Inflammatory macrophage treated with lipopolysaccharide for 1 hour (primary cell): ENCODE results near the gene GNB1.
"Not testable (repeated sequence)": the region's sequence is repeated elsewhere in the genome, so short reads cannot be mapped to it uniquely, and the experiment has no call there.

Experiments
- DNase-seq, 2 donors: peaks; one replicate each; pipeline ENCODE4 v3.0.0-alpha.2; 2020 to 2022

Gene GNB1

GRCh38 chr1:1890506-1891348 is at the start of gene GNB1:
TSS of gene GNB1 (minus strand) at chr1:1891087. CDS start at chr1:1825453, 65,634 bp downstream.
- peak; percentile 80 to 92 for DNase-seq

GRCh38 chr1:1940123-1940425 is 49.2 kb upstream of the GNB1 start:
- DNase-seq, result no peak

- DNase-seq, result no peak
Measured at GRCh38 chr1:1939296-1940122, 48.6 kb upstream of the GNB1 start.

GRCh38 chr1:1938613-1939295 is 47.9 kb upstream of the GNB1 start:
- DNase-seq, result no peak

- no peak for DNase-seq
Measured at GRCh38 chr1:1938276-1938573, 47.3 kb upstream of the GNB1 start.

- no peak for DNase-seq
Measured at GRCh38 chr1:1937549-1938275, 46.8 kb upstream of the GNB1 start.

GRCh38 chr1:1937061-1937460 is 46.2 kb upstream of the GNB1 start:
- DNase-seq, result no peak

- not testable (repeated sequence) for DNase-seq
Measured at GRCh38 chr1:1934848-1935247, 44.0 kb upstream of the GNB1 start.

- DNase-seq, result no peak
Measured at GRCh38 chr1:1929639-1930545, 39.0 kb upstream of the GNB1 start.

- DNase-seq, result no peak
Measured at GRCh38 chr1:1929102-1929638, 38.3 kb upstream of the GNB1 start.

- no peak for DNase-seq
Measured at GRCh38 chr1:1928231-1929101, 37.6 kb upstream of the GNB1 start.

GRCh38 chr1:1927751-1928150 is 36.9 kb upstream of the GNB1 start:
- DNase-seq, result no peak

- no peak for DNase-seq
Measured at GRCh38 chr1:1926886-1927660, 36.2 kb upstream of the GNB1 start.

- no peak for DNase-seq
Measured at GRCh38 chr1:1926346-1926811, 35.5 kb upstream of the GNB1 start.

- no peak for DNase-seq
Measured at GRCh38 chr1:1925437-1926345, 34.8 kb upstream of the GNB1 start.

GRCh38 chr1:1924849-1925248 is 34.0 kb upstream of the GNB1 start:
- no peak for DNase-seq

- no peak for DNase-seq
Measured at GRCh38 chr1:1924386-1924785, 33.5 kb upstream of the GNB1 start.
